ENCODE data around the gene MTHFD1. TPM values are rescaled to one million over a fixed set of nuclear protein-coding genes. Genes with fewer than 3 reads are reported as not detected.

The MTHFD1 gene
- total and polyA plus RNA-seq, 9 of the 15 experiments (the other 6 are each of a cell fraction or from before 2014, with no cell fraction given) = 66.7 to 158 (median 90.9) TPM

DNA sequence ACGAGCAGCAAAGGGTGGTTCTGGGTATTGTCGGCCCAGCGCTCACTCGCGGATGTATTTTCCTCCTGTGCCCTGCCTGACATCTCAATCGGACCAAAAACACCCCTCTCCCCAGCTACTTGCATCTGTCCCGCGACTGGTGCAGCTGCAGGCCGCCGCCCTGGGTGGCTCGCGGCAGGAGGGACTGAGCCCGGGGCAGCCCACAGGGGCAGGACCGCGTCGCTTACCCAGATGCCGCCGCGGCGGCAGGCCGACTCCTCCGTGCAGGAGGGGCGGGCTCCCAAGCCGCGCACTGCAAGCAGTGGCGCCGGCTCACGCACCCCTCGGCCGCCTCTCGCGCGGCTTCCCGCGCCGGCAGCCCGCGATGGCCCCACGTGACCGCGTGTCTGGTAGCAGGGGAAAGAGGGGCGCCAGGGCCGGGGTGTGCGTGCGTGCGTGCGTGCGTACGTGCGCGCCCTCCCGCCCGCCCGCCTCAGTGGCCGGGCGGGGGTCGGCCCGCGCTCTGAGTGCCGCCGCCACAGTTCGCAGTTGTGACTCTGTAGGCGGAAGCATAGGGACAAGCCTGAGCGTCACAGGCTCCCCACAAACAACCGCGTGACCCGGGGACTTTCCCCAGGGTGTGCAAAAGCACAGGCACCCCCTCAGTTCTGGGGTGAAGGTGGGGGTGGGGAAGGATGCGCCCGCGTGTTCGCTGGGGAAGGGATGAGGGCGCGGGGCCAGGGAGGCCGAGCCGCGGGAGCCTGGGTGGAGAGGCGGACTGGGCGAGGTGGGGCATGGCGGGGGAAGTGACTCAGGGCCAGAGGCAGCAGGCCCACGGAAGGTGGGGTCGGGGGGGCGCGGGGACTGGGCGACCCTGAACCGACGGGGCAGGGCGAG is 115.5 kb downstream of the MTHFD1 start, which contains the start of gene ZBTB25 (continued):
- TF ChIP-seq PRPF4 (IDR thresholded peaks at IDR 0.05; ENCODE audit: insufficient read depth, low read depth, low read length, poor library complexity, severe bottlenecking) (no peak), CEBPG (CRISPR knock-in tag; IDR thresholded peaks at IDR 0.05) (no peak), CEBPG (tag; conservative IDR thresholded peaks at IDR 0.05 in 1 of 2, IDR thresholded peaks at IDR 0.05 in 1 of 2) (no peak), ZBTB1 (CRISPR knock-in tag; IDR thresholded peaks at IDR 0.05; ENCODE audit: borderline replicate concordance, low read depth) (0 out of 2 replicates have a peak, but pooled peaks have one; percentile 49), NFYB (IDR thresholded peaks at IDR 0.05; ENCODE audit: extremely low read depth, insufficient read length) (no peak), ZNF431 (CRISPR knock-in tag; IDR thresholded peaks at IDR 0.05) (no peak), TAF1 (IDR thresholded peaks at IDR 0.05; ENCODE audit: control insufficient read depth, extremely low read depth, insufficient read depth, low read length, severe bottlenecking) (peak; percentile 56), ZNF507 (tag; conservative IDR thresholded peaks at IDR 0.05) (no peak), SRSF3 (IDR thresholded peaks at IDR 0.05; ENCODE audit: insufficient read depth, low read length) (no peak), ZKSCAN3 (CRISPR knock-in tag; IDR thresholded peaks at IDR 0.05) (no peak), U2AF1 (optimal IDR thresholded peaks at IDR 0.05; ENCODE audit: low read depth, low read length) (no peak), PYGO2 (tag; IDR thresholded peaks at IDR 0.05) (no peak), CCAR2 (IDR thresholded peaks at IDR 0.05; ENCODE audit: low read depth, low read length) (no peak), FIP1L1 (IDR thresholded peaks at IDR 0.05; ENCODE audit: low read depth, low read length, poor library complexity, severe bottlenecking) (no peak), KLF1 (tag; IDR thresholded peaks at IDR 0.05) (no peak), ZNF232 (CRISPR knock-in tag; IDR thresholded peaks at IDR 0.05) (no peak), GATAD2A (IDR thresholded peaks at IDR 0.05) (no peak), CBX8 (IDR thresholded peaks at IDR 0.05; ENCODE audit: borderline replicate concordance, extremely low read depth, low read depth, low read length, poor library complexity, severe bottlenecking) (no peak), DNMT1 (IDR thresholded peaks at IDR 0.05) (no peak), ZNF324 (CRISPR knock-in tag; IDR thresholded peaks at IDR 0.05) (no peak), UBTF (IDR thresholded peaks at IDR 0.05; ENCODE audit: borderline replicate concordance in 1 of 2, low read depth in 2 of 2, low read length in 2 of 2) (peak in 1 of 2 experiments; percentile 15; a peak in 1 of 4 replicates), RUNX1 (IDR thresholded peaks at IDR 0.05; ENCODE audit: low read depth) (no peak), SAP30 (IDR thresholded peaks at IDR 0.05; ENCODE audit: borderline replicate concordance, insufficient read depth, low read depth, low read length, poor library complexity, severe bottlenecking) (peak; percentile 50)
- TF ChIP-seq, protein P1, sequence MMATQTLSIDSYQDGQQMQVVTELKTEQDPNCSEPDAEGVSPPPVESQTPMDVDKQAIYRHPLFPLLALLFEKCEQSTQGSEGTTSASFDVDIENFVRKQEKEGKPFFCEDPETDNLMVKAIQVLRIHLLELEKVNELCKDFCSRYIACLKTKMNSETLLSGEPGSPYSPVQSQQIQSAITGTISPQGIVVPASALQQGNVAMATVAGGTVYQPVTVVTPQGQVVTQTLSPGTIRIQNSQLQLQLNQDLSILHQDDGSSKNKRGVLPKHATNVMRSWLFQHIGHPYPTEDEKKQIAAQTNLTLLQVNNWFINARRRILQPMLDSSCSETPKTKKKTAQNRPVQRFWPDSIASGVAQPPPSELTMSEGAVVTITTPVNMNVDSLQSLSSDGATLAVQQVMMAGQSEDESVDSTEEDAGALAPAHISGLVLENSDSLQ (IDR thresholded peaks at IDR 0.05) = no peak
